Activated naive CD4-positive, alpha-beta T cell treated with anti-CD3 and anti-CD28 coated beads, Interleukin-2, amount 50 U/mL, for 72 hours (primary cell): ENCODE measurements around the gene DPP6. TPM values are rescaled to one million over a fixed set of nuclear protein-coding genes. Genes with fewer than 3 reads are reported as not detected.

ENCODE experiments used
- ATAC-seq, 2 donors: fragments of 150-1000 bp; cut with Tn5 transposase; 2 replicates each; pipeline ENCODE4 v1.10.0; 2021; ENCODE audit warnings: mild to moderate bottlenecking in 2 of 2, moderate library complexity in 2 of 2
- DNase-seq, 2 donors: peaks; one replicate each; pipeline ENCODE4 v3.0.0; 2021 to 2022; ENCODE audit warnings: low spot score in 2 of 2
- H3K27ac Mint-ChIP-seq, 2 donors: one replicate each; pipeline ENCODE4 v1.8.0; 2022; ENCODE audit warnings: mild to moderate bottlenecking in 2 of 2, mixed read lengths in 2 of 2
- H3K36me3 Mint-ChIP-seq, 2 donors: one replicate each; pipeline ENCODE4 v1.8.0; 2022; ENCODE audit warnings: mixed read lengths in 2 of 2
- H3K9me3 Mint-ChIP-seq, 2 donors: one replicate each; pipeline ENCODE4 v1.8.0; 2022; ENCODE audit warnings: mixed read lengths in 2 of 2
- total RNA-seq, 2 donors: library from RNA; stranded (reverse); gene quantifications; one replicate each; pipeline ENCODE4 v1.2.3, GENCODE V29; 2022

Gene DPP6
- total RNA-seq, 2 donors from 2014 or later, result not detected

GRCh38 chr7:154530136-154530535, 477.9 kb downstream of the DPP6 start:
- ATAC-seq, result no peak
- DNase-seq, result no peak

GRCh38 chr7:154532771-154533170, 480.6 kb downstream of the DPP6 start:
- Mint-ChIP-seq H3K36me3 (peaks cover 0 to 6% of the 10 kb centered on the region in 2 donors), H3K27ac (no peak overlapping the region), H3K9me3 (peaks cover 9 to 11% of the 10 kb centered on the region in 2 donors)
- ATAC-seq (no peak), DNase-seq (no peak)

More at GRCh38 chr7:154530136-154530535, 477.9 kb downstream of the DPP6 start:
- no peak overlapping the region for H3K27ac Mint-ChIP-seq
- peaks cover 0 to 6% of the 10 kb centered on the region in 2 donors for H3K36me3 Mint-ChIP-seq
- peaks cover 9 to 11% of the 10 kb centered on the region in 2 donors for H3K9me3 Mint-ChIP-seq

GRCh38 chr7:154540596-154540995, 488.4 kb downstream of the DPP6 start:
- DNase-seq (no peak), ATAC-seq (no peak)
- Mint-ChIP-seq H3K27ac (no peak overlapping the region), H3K9me3 (peaks cover 0 to 6% of the 10 kb centered on the region in 2 donors), H3K36me3 (no peaks in the 10 kb centered on the region)

- no peaks in the 10 kb centered on the region for H3K36me3 Mint-ChIP-seq
- no peak overlapping the region for H3K27ac Mint-ChIP-seq
- ATAC-seq (no peak), DNase-seq (no peak)
- H3K9me3 Mint-ChIP-seq, result peaks cover 0 to 6% of the 10 kb centered on the region in 2 donors
These were observed 489.4 kb downstream of the DPP6 start for GRCh38 chr7:154541606-154542005.

DNA sequence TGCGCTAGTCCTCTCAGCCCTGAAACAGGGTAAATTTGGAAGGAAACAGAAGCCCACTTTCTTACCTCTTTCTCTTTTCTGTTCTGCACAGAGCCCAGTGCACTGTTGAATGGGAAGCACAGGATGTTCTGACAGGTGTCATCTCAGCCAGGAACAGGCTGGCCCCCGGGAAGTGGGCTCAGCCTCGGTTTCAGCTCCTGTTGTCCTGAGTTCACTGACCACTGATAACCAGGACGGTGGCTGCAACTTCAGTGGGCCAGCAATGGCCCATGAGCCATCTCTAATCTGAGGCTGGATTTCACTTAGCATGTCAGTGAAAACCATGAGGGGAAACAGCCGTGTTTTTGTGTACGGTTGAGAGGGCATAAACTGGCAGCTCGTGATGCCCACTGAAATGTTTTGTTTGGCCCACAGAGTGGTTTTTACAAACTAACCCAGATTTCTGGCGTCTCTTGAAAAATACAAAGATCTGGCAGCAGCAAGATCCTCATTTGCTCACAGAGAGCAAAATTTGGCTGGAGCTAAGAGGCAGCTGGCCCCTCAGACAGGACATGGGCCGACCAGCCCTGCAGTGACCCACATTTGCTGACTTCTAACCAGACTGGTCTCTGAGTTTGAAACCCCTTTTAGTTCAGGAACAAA, 494.9 kb downstream of the DPP6 start:
- DNase-seq, result no peak
- no peak for ATAC-seq
- Mint-ChIP-seq H3K36me3 (no peaks in the 10 kb centered on the region), H3K9me3 (peaks cover 5 to 8% of the 10 kb centered on the region in 2 donors), H3K27ac (no peak overlapping the region)

DNA sequence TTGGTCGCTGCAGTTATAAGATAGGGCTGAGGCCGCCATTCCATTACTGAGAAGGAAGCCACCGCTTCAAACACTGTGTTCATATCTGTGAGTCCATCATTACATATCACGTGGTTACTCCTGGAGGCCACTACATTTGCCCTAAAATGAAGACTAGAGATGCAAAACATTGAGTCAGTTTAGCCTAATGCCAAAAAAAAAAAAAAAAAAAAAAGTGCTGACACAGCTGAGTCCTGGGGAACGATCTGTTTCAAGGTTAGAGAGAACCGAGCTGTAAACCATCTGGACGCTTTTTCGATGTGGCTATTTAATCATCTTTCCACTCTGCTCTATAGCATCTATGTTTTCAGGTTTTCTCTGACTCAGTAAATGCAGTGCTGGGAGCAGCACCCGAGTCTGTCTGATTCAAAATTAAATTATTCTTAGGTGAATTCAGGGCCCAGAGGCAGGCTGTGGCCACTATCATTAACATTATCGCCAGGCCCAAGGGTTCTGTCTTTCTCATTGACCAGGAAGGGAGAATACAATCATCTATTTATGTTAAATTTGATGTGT, 501.6 kb downstream of the DPP6 start:
- Mint-ChIP-seq H3K27ac (no peak overlapping the region), H3K36me3 (no peaks in the 10 kb centered on the region), H3K9me3 (peaks cover 2 to 16% of the 10 kb centered on the region in 2 donors)
- no peak for DNase-seq
- no peak for ATAC-seq

DNA sequence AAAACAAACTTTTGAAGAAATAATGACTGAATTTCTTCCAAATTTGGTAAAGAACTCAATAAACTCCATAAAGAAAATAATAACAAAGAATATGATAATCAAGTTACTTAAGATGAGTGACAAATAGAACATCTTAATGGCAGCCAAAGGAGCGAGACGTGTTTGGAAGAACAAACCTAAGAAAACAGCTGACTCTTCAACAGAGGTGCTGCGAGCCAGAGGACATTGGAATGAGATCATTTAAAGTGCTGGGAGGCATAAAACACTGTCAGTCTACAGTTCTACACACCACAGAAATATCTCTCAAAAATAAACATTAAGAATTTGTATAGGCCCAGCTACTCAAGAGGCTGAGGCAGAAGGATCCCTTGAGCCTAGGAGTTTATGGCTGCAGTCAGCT, 507.3 kb downstream of the DPP6 start:
- Mint-ChIP-seq H3K36me3 (no peaks in the 10 kb centered on the region), H3K27ac (no peak overlapping the region), H3K9me3 (peaks cover 5% of the 10 kb centered on the region in 2 donors)
- no peak for ATAC-seq
- DNase-seq, result no peak

DNA sequence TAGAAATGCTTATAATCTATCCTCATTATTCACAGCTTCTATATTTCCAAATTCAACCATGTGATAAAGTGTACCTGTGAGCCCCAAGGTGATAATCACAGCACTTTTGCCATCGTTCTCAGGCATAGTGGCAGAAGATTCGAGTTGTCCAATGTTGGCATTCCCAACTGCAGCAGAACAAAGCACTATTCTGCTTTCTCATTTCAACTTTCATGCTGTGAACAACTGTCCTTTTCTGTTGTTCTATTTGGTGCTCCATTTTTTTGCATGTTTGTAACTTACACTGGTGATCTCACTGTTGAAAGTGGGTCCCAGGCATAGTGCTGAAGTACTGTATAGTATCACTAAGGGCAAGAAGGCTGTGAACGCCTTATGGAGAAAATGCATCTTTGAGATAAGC, 512.5 kb downstream of the DPP6 start:
- Mint-ChIP-seq H3K36me3 (no peaks in the 10 kb centered on the region), H3K9me3 (peaks cover 5% of the 10 kb centered on the region in 2 donors), H3K27ac (no peak overlapping the region)
- no peak for DNase-seq
- no peak for ATAC-seq

- ATAC-seq (no peak), DNase-seq (no peak)
- H3K9me3 Mint-ChIP-seq, result peaks cover 5% of the 10 kb centered on the region in 2 donors
- H3K36me3 Mint-ChIP-seq, result no peaks in the 10 kb centered on the region
- H3K27ac Mint-ChIP-seq, result no peak overlapping the region
These were observed 514.7 kb downstream of the DPP6 start for GRCh38 chr7:154566877-154567276.

GRCh38 chr7:154568346-154568745, 516.1 kb downstream of the DPP6 start:
- H3K9me3 Mint-ChIP-seq, result peaks cover under 1 to 5% of the 10 kb centered on the region in 2 donors
- DNase-seq, result no peak
- H3K36me3 Mint-ChIP-seq, result no peaks in the 10 kb centered on the region
- ATAC-seq, result no peak
- no peak overlapping the region for H3K27ac Mint-ChIP-seq

DNA sequence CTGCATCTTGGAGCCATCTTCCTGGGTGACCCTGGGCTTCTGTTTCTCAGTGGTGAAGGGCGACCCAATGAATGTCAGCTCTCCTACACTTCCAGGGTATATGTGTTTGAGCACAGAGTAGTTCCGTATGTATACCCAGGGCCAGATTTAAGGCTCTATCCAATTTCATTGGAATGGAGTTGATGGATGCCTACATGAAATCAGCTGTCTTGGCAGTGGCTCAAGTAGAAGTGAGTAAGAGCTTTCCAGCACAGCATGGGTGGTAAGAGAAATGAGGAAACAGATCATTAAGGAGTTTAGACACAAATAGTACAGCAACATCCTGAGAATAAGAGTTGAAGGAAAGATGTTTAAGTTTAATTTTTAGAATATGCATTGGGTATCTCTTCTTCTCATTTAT, 517.7 kb downstream of the DPP6 start:
- no peak for DNase-seq
- H3K9me3 Mint-ChIP-seq, result no peaks in the 10 kb centered on the region
- H3K36me3 Mint-ChIP-seq, result no peaks in the 10 kb centered on the region
- no peak overlapping the region for H3K27ac Mint-ChIP-seq
- ATAC-seq, result no peak

GRCh38 chr7:154571772-154572171, 519.6 kb downstream of the DPP6 start:
- peaks cover 5 to 7% of the 10 kb centered on the region in 2 donors for H3K9me3 Mint-ChIP-seq
- no peaks in the 10 kb centered on the region for H3K36me3 Mint-ChIP-seq
- no peak overlapping the region for H3K27ac Mint-ChIP-seq
- DNase-seq (no peak), ATAC-seq (no peak)

DNA sequence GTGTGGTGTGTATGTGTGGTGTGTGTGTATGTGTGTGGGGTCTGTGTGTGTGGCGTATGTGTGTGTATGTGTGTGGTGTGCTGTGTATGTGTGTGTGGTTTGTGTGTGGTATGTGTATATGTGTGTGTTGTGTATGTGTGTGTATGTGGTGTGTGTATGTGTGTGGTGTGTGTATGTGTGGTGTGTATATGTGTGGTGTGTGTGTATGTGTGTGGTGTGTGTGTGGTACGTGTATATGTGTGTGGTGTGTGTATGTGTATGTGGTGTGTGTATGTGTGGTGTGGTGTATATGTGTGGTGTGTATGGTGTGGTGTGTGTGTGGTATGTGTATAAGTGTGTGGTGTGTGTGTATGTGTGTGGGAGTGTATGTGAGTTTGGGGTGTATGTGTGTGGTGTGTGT, 522.0 kb downstream of the DPP6 start:
- peaks cover 8 to 9% of the 10 kb centered on the region in 2 donors for H3K9me3 Mint-ChIP-seq
- H3K27ac Mint-ChIP-seq, result no peak overlapping the region
- no peak for ATAC-seq
- H3K36me3 Mint-ChIP-seq, result no peaks in the 10 kb centered on the region
- no peak for DNase-seq

DNA sequence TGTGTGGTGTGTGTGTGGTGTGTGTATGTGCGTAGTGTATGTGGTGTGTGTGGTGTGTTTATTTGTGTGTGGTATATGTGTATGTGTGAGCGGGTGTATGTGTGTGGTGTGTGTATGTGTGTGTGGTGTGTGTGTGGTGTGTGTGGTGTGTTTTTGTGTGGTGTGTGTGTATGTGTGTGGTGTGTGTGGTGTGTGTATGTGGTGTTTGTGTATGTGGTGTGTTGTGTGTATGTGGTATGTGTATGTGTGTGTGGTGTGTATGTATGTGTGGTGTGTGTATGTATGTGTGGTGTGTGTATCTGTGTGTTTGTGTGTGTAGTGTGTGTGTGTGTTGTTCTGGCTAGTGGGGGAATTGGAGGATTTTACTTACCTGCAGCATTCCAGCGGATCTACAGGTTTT, 523.3 kb downstream of the DPP6 start:
- DNase-seq, result no peak
- H3K36me3 Mint-ChIP-seq, result no peaks in the 10 kb centered on the region
- H3K9me3 Mint-ChIP-seq, result peaks cover 8 to 9% of the 10 kb centered on the region in 2 donors
- no peak overlapping the region for H3K27ac Mint-ChIP-seq
- ATAC-seq, result no peak

DNA sequence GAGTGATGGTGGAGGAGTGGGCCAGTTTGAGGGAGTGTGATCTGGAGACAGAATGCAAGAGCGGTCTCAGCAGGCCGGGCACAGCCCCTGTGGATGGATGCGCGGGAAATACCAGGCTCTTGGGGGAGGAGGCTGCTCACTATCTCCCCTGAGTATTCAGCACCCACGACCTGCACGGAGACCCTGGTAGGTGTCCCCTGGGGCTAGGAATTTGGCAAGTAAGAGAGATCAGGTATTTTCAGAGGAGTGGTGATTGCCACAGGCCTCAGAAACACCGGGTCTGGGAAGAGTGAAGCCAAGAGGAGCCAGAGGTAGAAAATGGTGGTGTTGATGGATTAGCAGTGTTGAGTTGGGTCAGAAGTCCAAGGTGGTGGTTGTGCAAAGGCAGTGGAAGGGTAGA, 524.4 kb downstream of the DPP6 start:
- no peak for ATAC-seq

DNA sequence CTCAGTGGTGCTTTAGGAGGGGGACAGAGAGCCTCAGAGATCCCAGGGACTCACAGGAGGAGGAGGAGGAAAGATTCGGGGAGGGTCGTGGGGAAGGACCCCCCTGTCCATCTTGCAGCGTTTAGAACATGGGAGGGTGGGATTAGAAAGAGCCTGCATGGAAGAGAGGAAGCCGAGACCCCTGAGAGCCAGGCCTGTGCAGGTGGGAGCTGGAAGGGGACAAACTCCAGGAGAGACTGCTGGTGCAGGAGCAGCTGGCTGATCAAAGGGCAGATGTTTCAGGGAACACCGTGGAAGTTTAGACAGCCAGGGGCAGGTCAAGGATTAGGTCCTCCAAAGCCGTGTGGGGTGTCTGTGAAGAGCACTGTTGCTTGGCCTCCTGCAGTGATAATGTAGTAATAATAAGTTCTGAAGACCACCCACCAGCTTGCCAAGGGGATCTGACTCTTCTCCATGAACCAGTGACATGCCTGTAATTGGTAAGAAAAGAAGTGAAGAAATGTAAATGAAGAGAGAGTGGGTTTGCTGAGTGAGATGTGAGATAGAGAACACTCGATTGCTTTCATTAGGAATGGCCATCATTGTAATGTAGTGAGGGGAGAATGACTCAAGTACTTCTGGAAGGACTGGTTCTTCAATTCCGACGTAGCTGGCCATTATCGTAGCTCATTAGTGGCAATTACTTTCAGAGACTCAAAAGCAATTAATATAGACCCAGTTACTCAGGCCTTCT, 525.1 kb downstream of the DPP6 start:
- DNase-seq, result no peak
- no peak for ATAC-seq
- H3K27ac Mint-ChIP-seq, result no peak overlapping the region
- H3K9me3 Mint-ChIP-seq, result peaks cover 9% of the 10 kb centered on the region in 2 donors
- no peaks in the 10 kb centered on the region for H3K36me3 Mint-ChIP-seq

More for the DNA sequence above, 524.4 kb downstream of the DPP6 start:
- Mint-ChIP-seq H3K36me3 (no peaks in the 10 kb centered on the region), H3K27ac (no peak overlapping the region), H3K9me3 (peaks cover 8 to 9% of the 10 kb centered on the region in 2 donors)
- DNase-seq, result no peak

GRCh38 chr7:154578336-154578735, 526.1 kb downstream of the DPP6 start:
- Mint-ChIP-seq H3K9me3 (peaks cover 9 to 15% of the 10 kb centered on the region in 2 donors), H3K27ac (no peak overlapping the region), H3K36me3 (no peaks in the 10 kb centered on the region)
- no peak for DNase-seq
- ATAC-seq, result no peak
